Keratinocyte (primary cell): Measurements from ENCODE around the gene UBE2D1. TPM values are rescaled to one million over a fixed set of nuclear protein-coding genes. Genes with fewer than 3 reads are reported as not detected.

ENCODE experiments used
- DNase-seq: peaks from one replicate; pipeline ENCODE4 v3.0.0-alpha.2; 2011; ENCODE audit warnings: low read depth, missing footprints, low spot score
- FAIRE-seq: peaks from 2 replicates; lab custom pipeline; 2011; peaks lifted over from hg19 to GRCh38; lab: Jason Lieb, UNC
- H2AFZ ChIP-seq: 2 replicates; pipeline ENCODE4 v1.6.0; 2012; ENCODE audit warnings: low read length, control low read depth, inconsistent platforms; ENCODE audit not compliant: control insufficient read depth
- H3K27ac ChIP-seq: 2 replicates; pipeline ENCODE4 v1.5.1; 2011; ENCODE audit warnings: low read length; ENCODE audit not compliant: control insufficient read depth, insufficient read depth
- H3K27me3 ChIP-seq: 3 replicates; pipeline ENCODE4 v1.6.0; 2011; ENCODE audit warnings: low read length; ENCODE audit not compliant: control insufficient read depth, insufficient read depth; ENCODE audit errors: extremely low read depth
- H3K36me3 ChIP-seq, 2 experiments: 2 replicates in 1 of 2; 3 replicates in 1 of 2; pipeline ENCODE4 v1.5.1; 2011; ENCODE audit warnings: low read length in 2 of 2, mild to moderate bottlenecking in 1 of 2; ENCODE audit not compliant: control insufficient read depth in 2 of 2, insufficient read depth in 2 of 2; ENCODE audit errors: extremely low read depth in 1 of 2
- H3K4me1 ChIP-seq: 3 replicates; pipeline ENCODE4 v1.5.1; 2011; ENCODE audit warnings: low read length; ENCODE audit not compliant: control insufficient read depth, insufficient read depth; ENCODE audit errors: extremely low read depth
- H3K4me2 ChIP-seq: 3 replicates; pipeline ENCODE4 v1.6.0; 2011; ENCODE audit warnings: low read depth, low read length; ENCODE audit not compliant: control insufficient read depth, insufficient read depth; ENCODE audit errors: extremely low read depth
- H3K4me3 ChIP-seq, 3 experiments: fragments of 200-600 bp in 1 of 3; sonication (generic) in 1 of 3; 2 replicates in 2 of 3; 3 replicates in 1 of 3; pipeline ENCODE4 v1.5.1; 2011 to 2016; ENCODE audit warnings: low read length in 3 of 3, mild to moderate bottlenecking in 3 of 3, control low read depth in 2 of 3, inconsistent platforms in 1 of 3, low read depth in 1 of 3, mixed read lengths in 1 of 3, mixed run types in 1 of 3, moderate library complexity in 1 of 3; ENCODE audit not compliant: control insufficient read depth in 2 of 3, insufficient read depth in 2 of 3; ENCODE audit errors: extremely low read depth in 1 of 3
- H3K79me2 ChIP-seq: 2 replicates; pipeline ENCODE4 v1.6.0; 2012; ENCODE audit warnings: low read length; ENCODE audit not compliant: control insufficient read depth, insufficient read depth
- H3K9ac ChIP-seq: 3 replicates; pipeline ENCODE4 v1.6.0; 2011; ENCODE audit warnings: low read length; ENCODE audit not compliant: control insufficient read depth, insufficient read depth; ENCODE audit errors: extremely low read depth
- H3K9me1 ChIP-seq: 3 replicates; pipeline ENCODE4 v1.6.0; 2011; ENCODE audit warnings: low read length; ENCODE audit not compliant: control insufficient read depth, insufficient read depth; ENCODE audit errors: extremely low read depth
- H3K9me3 ChIP-seq: 2 replicates; pipeline ENCODE4 v1.5.1; 2012; ENCODE audit warnings: low read depth, low read length; ENCODE audit not compliant: control insufficient read depth
- H4K20me1 ChIP-seq: 3 replicates; pipeline ENCODE4 v1.6.0; 2011; ENCODE audit warnings: low read length; ENCODE audit not compliant: control insufficient read depth, insufficient read depth; ENCODE audit errors: extremely low read depth
- CTCF ChIP-seq, 3 experiments: IDR thresholded peaks in 1 of 3; conservative IDR thresholded peaks in 1 of 3; optimal IDR thresholded peaks in 1 of 3; 2 replicates in 2 of 3; 3 replicates in 1 of 3; pipeline versions ENCODE3 to v1.5.1; 2011; ENCODE audit warnings: low read length in 3 of 3, mild to moderate bottlenecking in 3 of 3, moderate library complexity in 2 of 3, control low read depth in 1 of 3, inconsistent platforms in 1 of 3; ENCODE audit not compliant: insufficient read depth in 2 of 3; ENCODE audit errors: extremely low read depth in 1 of 3
- EZH2 ChIP-seq: IDR thresholded peaks from one replicate; pipeline ENCODE4 v1.6.1; 2012; ENCODE audit warnings: inconsistent platforms, mild to moderate bottlenecking, low read length, moderate library complexity
- dilution Hi-C: fragments of 300-500 bp; cut with MboI; formaldehyde crosslinking; loops from one replicate; pipeline ENCODE4 v1.7.0; 2020; ENCODE audit warnings: low sequenced_read_pairs; ENCODE audit not compliant: extremely low pct_ligation_motif_present
- polyA plus RNA-seq, 5 experiments: library from polyadenylated mRNA; depleted of rRNA in 3 of 5; stranded (reverse) in 3 of 5; stranded (forward) in 1 of 5; unstranded in 1 of 5; fragments of >200 nt; gene quantifications; 1 replicate in 1 of 5; 2 replicates in 3 of 5; 3 replicates in 1 of 5; pipeline versions ENCODE4 v1.2.1 to v1.2.3, GENCODE V29; 2011 to 2012; ENCODE audit warnings: missing spikeins in 2 of 5, low read depth in 1 of 5, low replicate concordance in 1 of 5

The UBE2D1 gene
- polyA plus RNA-seq, 1 donor (not counting 4 experiments of a cell fraction or from before 2014, with no cell fraction given) = 25.4 TPM

GRCh38 chr10:58360412-58361004 lies 25.7 kb downstream of the UBE2D1 start:
- peaks cover 0 to 1% of the 10 kb centered on the region in 2 experiments for H3K36me3 ChIP-seq
- no peak overlapping the region for H3K9ac ChIP-seq
- H3K4me1 ChIP-seq = peaks cover 25% of the 10 kb centered on the region
- dilution Hi-C loops = no loop called here
- FAIRE-seq = no peak
- no peaks in the 10 kb centered on the region for H3K9me3 ChIP-seq
- H3K27ac ChIP-seq = no peak overlapping the region
- no peak overlapping the region for H2AFZ ChIP-seq
- no peaks in the 10 kb centered on the region for H3K27me3 ChIP-seq
- H3K4me2 ChIP-seq = peak overlapping the region; percentile 39
- DNase-seq = no peak
- H3K9me1 ChIP-seq = no peaks in the 10 kb centered on the region
- no peaks in the 10 kb centered on the region for H4K20me1 ChIP-seq
- TF ChIP-seq CTCF (optimal IDR thresholded peaks at IDR 0.05 in 1 of 3, IDR thresholded peaks at IDR 0.05 in 1 of 3, conservative IDR thresholded peaks at IDR 0.05 in 1 of 3; ENCODE audit: extremely low read depth in 1 of 3, insufficient read depth in 2 of 3, low read length in 3 of 3) (no peak), EZH2 (no peak)
- H3K4me3 ChIP-seq = no peak overlapping the region
- no peaks in the 10 kb centered on the region for H3K79me2 ChIP-seq

- Histone ChIP-seq H3K4me1 (peaks cover 25% of the 10 kb centered on the region), H3K9me1 (no peaks in the 10 kb centered on the region), H2AFZ (no peak overlapping the region), H3K9ac (no peak overlapping the region), H3K27ac (no peak overlapping the region), H3K9me3 (no peaks in the 10 kb centered on the region), H4K20me1 (no peaks in the 10 kb centered on the region), H3K4me3 (no peak overlapping the region), H3K36me3 (peaks cover 0 to 1% of the 10 kb centered on the region in 2 experiments), H3K27me3 (no peaks in the 10 kb centered on the region), H3K4me2 (no peak overlapping the region), H3K79me2 (no peaks in the 10 kb centered on the region)
- FAIRE-seq (no peak), DNase-seq (no peak)
- dilution Hi-C loops = no loop called here
- TF ChIP-seq EZH2 (no peak), CTCF (optimal IDR thresholded peaks at IDR 0.05 in 1 of 3, IDR thresholded peaks at IDR 0.05 in 1 of 3, conservative IDR thresholded peaks at IDR 0.05 in 1 of 3; ENCODE audit: extremely low read depth in 1 of 3, insufficient read depth in 2 of 3, low read length in 3 of 3) (no peak)
Measured at GRCh38 chr10:58361353-58361752, 26.5 kb downstream of the UBE2D1 start.
